Measurements from ENCODE around the gene TLK2.
"Not testable (repeated sequence)": the region's sequence is repeated elsewhere in the genome, so short reads cannot be mapped to it uniquely, and the experiment has no call there.

The TLK2 gene

GRCh38 chr17:62478424-62478879 lies at the start of gene TLK2:
Gene TLK2, plus strand, starts transcription at chr17:62478825. Its CDS starts 2,301 bp downstream, at chr17:62481126.
- Mint-ChIP-seq H3K27ac (peak within 1 kb of the TSS; percentile 98 to 100 (median 100)), H3K27me3 (ENCODE audit: low read depth) (no peaks in the 10 kb centered on the region), H3K36me3 (ENCODE audit: low read depth) (peaks cover 31% of the 10 kb centered on the region), H3K9me3 (no peaks in the 10 kb centered on the region), H3K4me1 (peaks cover 27% of the 10 kb centered on the region), H3K4me3 (peak within 1 kb of the TSS; percentile 97 to 99 (median 98))
- TF ChIP-seq CTCF (IDR thresholded peaks at IDR 0.05; ENCODE audit: unreplicated experiment in 3 of 3), result no peak

GRCh38 chr17:62435251-62435650 lies 43.4 kb upstream of the TLK2 start:
- H3K36me3 Mint-ChIP-seq (ENCODE audit: low read depth), result peaks cover 32% of the 10 kb centered on the region
- not testable (repeated sequence) for H3K27me3 Mint-ChIP-seq (ENCODE audit: low read depth); H3K27ac Mint-ChIP-seq; H3K4me3 Mint-ChIP-seq; H3K9me3 Mint-ChIP-seq; H3K4me1 Mint-ChIP-seq

- not testable (repeated sequence) for H3K27me3 Mint-ChIP-seq (ENCODE audit: low read depth); H3K9me3 Mint-ChIP-seq; H3K27ac Mint-ChIP-seq; H3K4me3 Mint-ChIP-seq; H3K4me1 Mint-ChIP-seq
- peaks cover 46% of the 10 kb centered on the region for H3K36me3 Mint-ChIP-seq (ENCODE audit: low read depth)
These were observed 37.4 kb upstream of the TLK2 start for GRCh38 chr17:62441181-62441580.

- peaks cover 57% of the 10 kb centered on the region for H3K36me3 Mint-ChIP-seq (ENCODE audit: low read depth)
- H3K4me3 Mint-ChIP-seq, result no peak overlapping the region
- no peak overlapping the region for H3K27ac Mint-ChIP-seq
- H3K9me3 Mint-ChIP-seq, result no peaks in the 10 kb centered on the region
- H3K4me1 Mint-ChIP-seq, result no peaks in the 10 kb centered on the region
- H3K27me3 Mint-ChIP-seq (ENCODE audit: low read depth), result no peaks in the 10 kb centered on the region
- TF ChIP-seq CTCF (IDR thresholded peaks at IDR 0.05; ENCODE audit: unreplicated experiment in 3 of 3), result no peak
These were observed 34.6 kb upstream of the TLK2 start for GRCh38 chr17:62444063-62444462.

- not testable (repeated sequence) for H3K4me1 Mint-ChIP-seq; H3K4me3 Mint-ChIP-seq; H3K27me3 Mint-ChIP-seq (ENCODE audit: low read depth); H3K9me3 Mint-ChIP-seq; H3K27ac Mint-ChIP-seq
- H3K36me3 Mint-ChIP-seq (ENCODE audit: low read depth), result peaks cover 49% of the 10 kb centered on the region
These were observed 32.8 kb upstream of the TLK2 start for GRCh38 chr17:62445791-62446190.

- not testable (repeated sequence) for H3K4me3 Mint-ChIP-seq; H3K9me3 Mint-ChIP-seq; H3K27me3 Mint-ChIP-seq (ENCODE audit: low read depth); H3K4me1 Mint-ChIP-seq; H3K27ac Mint-ChIP-seq
- peaks cover 25% of the 10 kb centered on the region for H3K36me3 Mint-ChIP-seq (ENCODE audit: low read depth)
These were observed 26.4 kb upstream of the TLK2 start for GRCh38 chr17:62452195-62452594.

- H3K4me1 Mint-ChIP-seq; H3K27ac Mint-ChIP-seq; H3K9me3 Mint-ChIP-seq; H3K27me3 Mint-ChIP-seq (ENCODE audit: low read depth); H3K4me3 Mint-ChIP-seq: not testable (repeated sequence)
- H3K36me3 Mint-ChIP-seq (ENCODE audit: low read depth), result peaks cover 17% of the 10 kb centered on the region
These were observed 25.6 kb upstream of the TLK2 start for GRCh38 chr17:62453041-62453440.

- H3K36me3 Mint-ChIP-seq (ENCODE audit: low read depth), result peaks cover 11% of the 10 kb centered on the region
- H3K4me1 Mint-ChIP-seq; H3K9me3 Mint-ChIP-seq; H3K27me3 Mint-ChIP-seq (ENCODE audit: low read depth); H3K27ac Mint-ChIP-seq; H3K4me3 Mint-ChIP-seq: not testable (repeated sequence)
These were observed 25.0 kb upstream of the TLK2 start for GRCh38 chr17:62453656-62454055.

GRCh38 chr17:62454111-62454510 lies 24.5 kb upstream of the TLK2 start:
- H3K36me3 Mint-ChIP-seq (ENCODE audit: low read depth); H3K27me3 Mint-ChIP-seq (ENCODE audit: low read depth); H3K27ac Mint-ChIP-seq; H3K4me1 Mint-ChIP-seq; H3K4me3 Mint-ChIP-seq; H3K9me3 Mint-ChIP-seq: not testable (repeated sequence)

- H3K4me1 Mint-ChIP-seq, result no peaks in the 10 kb centered on the region
- no peak overlapping the region for H3K4me3 Mint-ChIP-seq
- no peaks in the 10 kb centered on the region for H3K27me3 Mint-ChIP-seq (ENCODE audit: low read depth)
- H3K27ac Mint-ChIP-seq, result no peak overlapping the region
- H3K9me3 Mint-ChIP-seq, result no peaks in the 10 kb centered on the region
- peaks cover 6% of the 10 kb centered on the region for H3K36me3 Mint-ChIP-seq (ENCODE audit: low read depth)
- TF ChIP-seq CTCF (IDR thresholded peaks at IDR 0.05; ENCODE audit: unreplicated experiment in 3 of 3), result no peak
These were observed 22.6 kb upstream of the TLK2 start for GRCh38 chr17:62456016-62456415.

GRCh38 chr17:62458483-62458882 lies 20.1 kb upstream of the TLK2 start:
- not testable (repeated sequence) for H3K36me3 Mint-ChIP-seq (ENCODE audit: low read depth); H3K4me3 Mint-ChIP-seq; H3K27ac Mint-ChIP-seq; H3K9me3 Mint-ChIP-seq; H3K4me1 Mint-ChIP-seq; H3K27me3 Mint-ChIP-seq (ENCODE audit: low read depth)

- H3K4me3 Mint-ChIP-seq; H3K27me3 Mint-ChIP-seq (ENCODE audit: low read depth); H3K36me3 Mint-ChIP-seq (ENCODE audit: low read depth); H3K27ac Mint-ChIP-seq; H3K4me1 Mint-ChIP-seq; H3K9me3 Mint-ChIP-seq: not testable (repeated sequence)
These were observed 14.2 kb upstream of the TLK2 start for GRCh38 chr17:62464422-62464821.

GRCh38 chr17:62465271-62465670 lies 13.4 kb upstream of the TLK2 start:
- H3K27me3 Mint-ChIP-seq (ENCODE audit: low read depth); H3K36me3 Mint-ChIP-seq (ENCODE audit: low read depth); H3K27ac Mint-ChIP-seq; H3K9me3 Mint-ChIP-seq; H3K4me3 Mint-ChIP-seq; H3K4me1 Mint-ChIP-seq: not testable (repeated sequence)

Measured in nephron (organoid).